GM19025 (cell line): Measurements from ENCODE around the gene IGF2R.

Source experiments
- ATAC-seq: cut with Tn5 transposase; IDR thresholded peaks from one replicate; pipeline ENCODE4 v1.9.1; 2021; ENCODE audit warnings: mild to moderate bottlenecking, low read depth, moderate library complexity; ENCODE audit not compliant: unreplicated experiment

Gene IGF2R

DNA sequence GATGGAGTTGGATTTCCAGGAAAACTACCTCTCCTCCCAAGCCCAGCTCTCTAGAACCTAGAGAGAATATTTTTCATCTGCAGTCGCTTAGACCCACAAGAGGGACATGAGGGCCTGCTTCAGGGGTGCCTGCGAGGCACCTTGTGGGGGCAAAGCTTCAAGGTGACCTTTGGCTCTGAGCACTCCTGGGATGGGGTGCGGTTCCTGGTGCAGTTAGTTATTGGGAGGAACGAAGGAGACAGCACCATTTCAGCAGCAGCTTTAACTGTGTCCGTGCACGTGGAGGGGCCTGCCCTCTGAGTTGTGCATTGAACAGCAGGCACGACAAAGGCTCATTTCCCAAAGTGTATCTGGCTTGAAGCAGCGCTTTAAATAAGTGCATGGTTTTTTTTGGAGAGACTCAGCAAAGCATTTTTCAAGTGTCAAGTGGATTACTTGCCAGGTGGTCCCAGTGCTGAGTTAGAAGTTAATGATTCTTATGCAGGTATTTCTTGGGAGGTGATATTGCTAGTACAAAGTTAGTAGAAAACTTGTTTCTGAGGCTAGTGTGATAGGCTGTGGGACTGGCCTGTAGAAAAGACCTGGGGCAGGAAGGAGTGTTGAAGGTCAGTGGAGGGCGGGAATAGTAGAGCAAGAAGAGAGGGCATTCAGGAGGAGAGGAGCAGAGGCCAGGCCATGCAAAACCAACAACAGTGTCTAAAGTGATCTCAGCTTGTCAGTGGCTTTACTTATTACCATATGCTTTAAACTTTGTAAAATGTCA is 3.8 kb downstream of the IGF2R start:
- no peak for ATAC-seq

DNA sequence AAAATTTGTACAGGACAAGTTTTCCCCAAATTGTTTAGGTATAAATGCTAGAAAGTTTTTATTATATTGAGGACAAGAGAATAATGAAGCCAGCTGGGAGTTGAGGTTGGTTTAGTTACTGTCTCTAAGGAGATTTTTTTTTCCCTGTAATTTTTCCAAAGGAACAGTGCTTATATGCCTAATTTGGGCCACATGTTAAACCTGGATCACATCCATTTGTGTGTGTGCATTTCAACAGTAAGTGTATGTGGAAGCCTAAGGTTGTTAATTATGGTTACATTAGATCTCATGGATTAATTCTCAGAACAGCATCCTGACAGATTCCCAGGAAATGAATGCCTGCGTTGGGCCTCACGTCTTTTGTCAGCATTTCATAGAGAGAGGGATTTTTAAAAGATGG is 4.5 kb downstream of the IGF2R start:
- ATAC-seq, result no peak

DNA sequence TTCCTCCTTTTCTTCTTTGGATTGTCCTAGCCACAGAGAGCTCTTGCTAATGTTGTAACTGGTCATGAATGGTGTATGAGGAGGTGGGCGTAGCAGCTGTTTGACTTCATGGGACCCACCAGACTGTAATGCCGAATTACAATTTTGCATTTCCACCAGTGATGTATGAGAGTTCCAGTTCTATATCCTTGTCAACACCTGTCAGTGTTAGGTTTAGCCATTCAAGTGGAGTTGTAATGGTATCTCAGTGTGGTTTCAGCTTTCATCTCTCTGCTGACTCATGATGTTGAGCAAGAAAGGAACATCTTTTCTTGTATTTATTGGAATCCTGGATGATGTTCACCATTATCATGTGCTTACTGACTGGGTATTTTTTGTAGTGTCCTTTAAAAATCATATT is 5.1 kb downstream of the IGF2R start:
- ATAC-seq, result no peak

DNA sequence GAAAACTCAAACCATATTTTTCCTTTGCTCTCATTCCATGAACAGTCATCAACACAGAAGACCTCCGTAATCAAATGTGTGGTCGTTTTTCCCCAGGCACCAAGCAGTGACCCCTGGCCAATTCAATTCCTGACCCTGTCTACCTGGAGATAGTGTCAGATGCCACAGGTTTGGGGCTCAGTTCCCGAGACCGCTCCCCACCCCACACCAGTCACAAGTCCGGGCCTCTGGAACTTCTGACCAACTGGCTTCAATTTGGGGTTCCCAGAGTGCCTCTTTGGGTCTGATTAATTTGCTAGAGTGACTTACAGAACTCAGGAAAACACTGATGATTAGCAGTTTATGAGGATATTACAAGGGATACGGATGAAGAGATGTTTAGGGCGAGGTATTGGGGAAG is 6.0 kb downstream of the IGF2R start:
- no peak for ATAC-seq

DNA sequence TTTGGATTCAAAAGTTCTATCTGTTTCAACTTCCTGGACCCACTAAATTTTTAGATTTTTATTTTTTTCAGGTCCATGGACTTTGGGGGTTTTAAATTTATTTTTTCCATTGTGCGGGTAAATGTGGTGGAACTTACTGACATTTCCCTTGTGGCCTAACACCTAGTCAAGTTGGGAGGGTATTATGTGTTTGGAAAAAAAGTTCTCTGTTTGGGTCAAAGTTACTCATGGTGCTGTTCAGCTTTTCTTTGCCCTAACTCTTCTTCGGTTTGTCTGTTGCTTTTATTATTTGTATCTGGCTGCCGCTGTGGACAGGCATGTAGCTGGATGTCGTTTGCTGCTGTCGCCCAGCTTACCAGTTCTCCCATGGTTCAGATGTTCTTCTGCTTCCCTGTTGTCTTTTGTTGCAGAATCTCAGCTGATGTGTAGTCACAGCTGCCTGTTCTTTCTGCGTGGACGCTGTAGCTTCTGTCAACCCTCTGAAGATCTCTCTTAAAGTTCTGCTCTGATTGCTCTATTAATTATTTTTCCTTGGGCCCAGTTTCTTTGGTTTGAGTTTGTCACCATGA is 7.9 kb downstream of the IGF2R start:
- ATAC-seq, result no peak

DNA sequence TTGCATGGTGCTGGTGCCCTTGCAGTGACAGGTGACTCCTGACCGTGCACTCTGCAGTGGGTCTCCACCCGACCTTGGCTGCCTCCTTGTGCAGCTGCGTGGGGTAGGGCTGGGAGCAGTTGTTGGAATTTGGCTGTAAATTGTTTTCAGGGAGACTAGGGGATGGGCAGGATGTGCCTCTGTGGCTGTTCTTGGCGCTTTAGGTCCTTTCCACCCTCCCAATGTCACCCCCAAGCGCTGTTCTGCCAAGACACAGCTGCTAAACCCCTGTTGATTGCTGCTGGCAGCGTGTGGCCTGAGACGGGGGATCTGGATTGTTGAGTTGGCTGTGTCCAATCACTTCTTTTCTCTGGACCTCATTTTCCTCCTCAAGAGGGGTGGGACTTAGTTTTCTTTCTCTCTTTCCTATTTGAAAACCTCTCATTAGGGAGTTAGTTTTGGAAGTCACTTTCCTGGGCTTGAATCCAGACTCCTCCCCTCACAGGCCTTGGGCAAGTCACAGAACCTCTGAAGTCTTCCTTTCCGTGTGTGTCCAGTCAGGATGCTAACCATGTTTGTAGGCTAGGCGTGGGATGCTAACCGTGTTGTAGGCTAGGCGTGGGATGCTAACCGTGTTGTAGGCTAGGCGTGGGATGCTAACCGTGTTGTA is 8.5 kb downstream of the IGF2R start:
- no peak for ATAC-seq

DNA sequence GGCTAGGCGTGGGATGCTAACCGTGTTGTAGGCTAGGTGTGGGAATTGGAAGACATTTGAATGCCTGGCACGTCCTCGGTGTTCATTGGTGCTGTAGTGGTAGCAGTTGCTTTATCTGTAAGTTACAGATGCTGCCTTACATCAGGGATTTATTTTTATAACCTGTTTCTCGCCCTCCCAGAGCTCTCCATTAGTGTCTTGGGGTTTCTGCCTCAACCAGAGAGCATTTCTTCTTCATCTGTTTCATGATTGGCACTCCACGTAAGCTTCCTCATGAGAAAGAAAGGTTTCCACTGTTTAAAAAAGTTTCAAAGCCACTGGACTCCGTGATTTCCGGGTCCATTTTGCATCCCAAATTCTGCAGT is 9.0 kb downstream of the IGF2R start:
- no peak for ATAC-seq

DNA sequence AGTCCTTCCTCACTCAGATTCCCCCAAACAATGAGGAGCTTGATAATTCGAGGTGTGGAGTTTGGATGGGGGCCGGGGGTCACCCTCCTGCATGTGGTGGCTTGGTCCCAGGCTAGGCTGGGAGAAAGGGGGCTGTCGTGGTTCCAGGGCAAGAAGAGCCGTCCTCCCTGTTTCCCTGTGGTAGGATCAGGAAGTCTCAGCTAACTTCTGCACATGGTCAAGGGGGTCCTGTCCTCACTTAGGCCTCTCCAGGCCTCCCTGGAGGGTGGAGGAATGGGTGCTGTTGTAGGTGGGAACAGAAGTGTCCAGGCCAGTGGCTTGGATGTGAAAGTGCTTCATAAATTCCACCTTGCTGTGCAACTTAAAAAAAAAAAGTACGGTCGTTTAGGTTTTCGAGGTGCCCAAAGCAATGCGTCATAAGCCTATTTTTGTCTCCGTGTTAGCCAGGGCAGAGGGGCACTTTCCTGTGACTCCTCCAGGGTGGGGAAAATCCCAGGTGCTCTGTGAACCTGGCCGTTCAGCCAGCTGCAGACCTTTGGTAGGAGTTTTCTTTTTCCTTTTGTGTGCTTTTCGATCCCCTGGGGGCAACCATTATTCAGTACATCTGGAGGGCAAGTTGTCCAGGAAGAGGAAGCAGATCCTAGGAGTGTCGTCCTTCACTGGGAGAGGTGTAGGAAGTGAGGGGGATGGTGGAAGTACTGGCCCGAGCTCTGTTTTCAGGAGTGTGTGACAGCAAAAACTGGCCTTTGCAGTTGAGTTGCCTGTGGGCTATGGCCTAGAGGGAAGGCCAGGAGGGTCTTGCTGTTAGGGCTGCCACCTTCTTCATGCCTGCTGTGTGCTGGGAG is 9.6 kb downstream of the IGF2R start:
- ATAC-seq, result peak; percentile 28

DNA sequence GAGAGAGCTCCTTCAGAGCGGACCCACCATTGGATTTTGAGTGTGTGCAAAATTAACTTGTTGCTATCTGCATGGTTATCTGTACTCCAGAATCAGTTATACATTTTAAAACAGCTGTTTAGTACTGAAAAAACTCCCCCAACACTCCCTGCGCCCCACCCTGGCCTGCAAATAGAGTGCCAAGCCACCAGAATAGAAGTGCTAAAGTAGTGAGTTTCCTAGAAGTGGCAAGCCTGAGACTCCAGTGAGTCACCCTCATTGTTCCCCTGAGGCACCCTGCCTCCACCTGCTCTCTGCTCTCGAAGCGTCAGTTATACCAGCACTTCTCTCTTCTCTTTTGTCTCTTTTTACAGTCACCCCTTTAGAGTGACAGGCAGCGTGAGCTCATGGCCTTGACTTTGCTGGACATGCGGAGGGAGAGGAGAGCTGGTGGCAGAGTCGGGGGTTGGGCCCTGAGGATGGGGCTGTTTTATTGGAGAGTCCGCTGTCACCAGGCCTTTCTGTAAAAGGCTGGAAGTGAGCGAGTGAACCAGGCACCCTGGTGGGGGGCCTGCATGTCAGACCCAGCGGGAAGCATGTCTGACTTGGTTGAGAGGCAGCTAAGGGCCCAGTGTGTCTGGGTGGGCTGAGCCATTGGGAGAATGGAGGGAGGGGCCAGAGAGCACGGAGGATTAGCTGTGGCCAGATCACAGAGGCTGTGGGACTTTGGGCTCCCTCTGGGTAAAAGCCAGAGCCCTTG is 10.4 kb downstream of the IGF2R start:
- ATAC-seq, result peak; percentile 54

DNA sequence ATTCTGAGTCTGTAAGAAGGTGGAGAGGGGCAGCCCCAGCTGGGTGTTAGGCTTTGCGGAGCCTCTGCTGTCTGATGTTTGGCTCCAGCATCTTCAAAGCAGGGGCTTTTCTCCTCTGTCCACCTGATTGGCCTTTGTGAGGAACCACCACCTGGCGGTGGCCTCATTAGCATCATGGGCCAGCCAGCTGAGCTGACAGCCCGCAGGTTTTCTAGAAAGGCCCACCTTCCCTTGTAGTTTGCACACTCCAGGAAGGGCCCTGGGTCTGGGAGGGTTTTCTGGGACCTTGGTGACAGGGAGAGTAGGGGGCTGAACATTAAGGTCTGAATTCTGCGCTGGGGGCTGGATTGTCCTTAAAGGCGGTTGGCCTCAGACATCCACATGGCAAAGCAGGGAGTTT is 11.6 kb downstream of the IGF2R start:
- no peak for ATAC-seq

DNA sequence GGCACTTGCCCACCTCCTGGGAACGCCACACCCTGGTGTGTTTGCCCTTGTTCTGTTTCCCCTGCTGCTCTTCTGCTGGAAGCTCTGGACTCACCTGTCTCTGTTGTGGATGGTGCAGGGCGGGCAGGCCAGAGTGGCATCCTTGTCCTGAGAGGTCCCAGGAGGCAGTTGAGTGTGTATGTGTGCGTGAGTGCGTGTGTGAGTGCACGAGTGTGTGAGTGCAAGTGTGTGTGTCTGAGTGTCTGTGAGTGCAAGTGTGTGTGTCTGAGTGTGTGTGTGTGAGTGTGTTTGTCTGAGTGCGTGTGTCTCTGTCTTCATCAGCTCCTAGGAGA is 12.2 kb downstream of the IGF2R start:
- ATAC-seq, result no peak

DNA sequence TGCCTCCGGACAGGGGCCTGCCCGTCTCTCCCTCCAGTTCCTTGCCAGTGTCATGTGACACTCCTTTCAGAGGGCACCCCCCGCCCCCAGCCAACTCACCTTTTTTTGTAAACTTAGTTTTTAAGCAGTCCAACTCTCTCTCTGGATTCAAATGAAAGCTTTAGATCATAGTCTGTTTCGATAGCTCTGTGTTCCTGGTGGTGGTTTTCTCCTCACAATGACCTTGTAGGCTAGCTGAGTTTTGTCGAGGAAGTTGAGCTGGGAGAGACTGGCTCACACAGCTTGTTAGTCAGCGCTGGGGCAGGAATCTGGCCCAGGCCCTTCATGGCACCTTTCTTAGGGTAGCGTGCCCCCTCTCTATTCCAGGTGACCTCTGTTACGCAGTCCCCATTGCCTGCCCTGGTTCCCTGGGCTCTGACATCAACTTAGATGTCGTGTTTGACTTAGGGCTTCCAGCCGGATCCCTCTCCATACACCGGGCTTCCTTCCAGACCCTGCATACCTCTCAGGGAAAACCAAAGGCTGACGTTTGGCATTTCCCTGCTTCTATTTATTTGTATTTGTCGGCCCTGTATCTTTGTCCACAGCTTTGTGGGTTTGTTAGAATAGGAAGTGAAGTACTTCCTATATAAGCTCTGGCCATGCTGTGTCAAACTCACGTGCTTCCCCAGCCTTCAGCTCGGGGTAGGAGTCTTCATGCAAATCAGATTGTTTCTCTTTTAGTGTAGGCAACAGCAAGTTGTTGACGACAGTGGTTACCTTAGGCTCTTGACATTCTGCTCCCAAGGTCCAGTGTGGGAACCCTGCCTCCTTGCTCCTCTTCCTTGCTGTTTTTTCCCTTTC is 12.7 kb downstream of the IGF2R start:
- peak; percentile 54 for ATAC-seq

DNA sequence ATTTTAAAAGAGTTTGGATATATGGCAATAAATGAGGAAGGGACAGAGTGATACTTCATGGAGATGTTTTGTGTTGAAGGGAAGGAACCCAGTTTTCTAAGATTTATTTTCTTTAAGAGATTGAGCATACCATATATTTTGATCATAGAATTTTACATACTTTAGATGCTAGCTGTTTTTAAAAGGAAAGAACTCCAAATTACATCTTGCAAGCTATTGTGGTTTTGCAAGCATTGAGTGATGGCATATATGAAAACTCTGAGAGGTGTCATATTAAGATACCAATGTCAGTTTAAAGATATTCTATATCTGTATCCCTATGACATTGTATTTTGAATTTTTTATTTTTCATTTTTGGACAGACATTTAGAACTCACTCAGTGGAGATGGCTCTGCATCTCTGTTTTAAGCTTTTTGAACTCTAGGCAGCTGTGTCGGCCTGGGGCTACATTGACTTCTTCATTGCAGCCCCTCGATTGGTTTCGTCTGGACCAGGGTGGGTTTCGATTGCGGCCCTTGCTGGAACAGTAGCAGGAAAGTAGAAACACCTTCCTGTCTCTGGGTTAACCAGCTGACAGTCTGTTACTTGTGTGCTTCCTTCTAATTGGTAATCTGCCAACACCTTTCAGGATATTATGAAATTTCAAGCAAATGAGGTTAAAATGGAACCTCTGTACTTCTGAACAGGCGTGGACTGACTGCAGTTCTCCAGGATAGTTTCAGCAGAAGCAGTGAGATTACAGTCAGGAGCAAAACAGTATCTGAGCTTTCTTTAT is 14.0 kb downstream of the IGF2R start:
- no peak for ATAC-seq

DNA sequence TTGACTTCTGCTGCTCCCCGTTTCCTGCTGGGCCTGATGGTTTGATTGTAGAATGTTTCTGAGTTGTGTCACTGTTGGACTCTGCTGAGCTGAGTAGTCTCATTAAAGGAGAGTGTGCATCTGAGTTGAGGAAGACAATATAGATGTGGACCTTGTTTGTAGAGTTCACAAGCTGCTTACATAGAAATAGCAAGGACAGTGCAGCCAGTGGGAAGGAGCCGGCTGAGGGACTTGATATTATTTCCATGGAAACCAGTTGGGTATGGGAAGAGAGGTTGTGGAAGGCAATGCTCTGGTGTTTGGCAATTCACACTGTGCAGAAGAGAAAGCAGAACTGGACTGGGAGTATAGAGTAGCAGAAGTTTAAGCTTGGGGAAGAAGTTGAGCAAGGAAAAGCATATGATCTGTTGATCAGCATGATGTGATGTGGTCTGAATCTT is 14.8 kb downstream of the IGF2R start:
- ATAC-seq, result no peak

DNA sequence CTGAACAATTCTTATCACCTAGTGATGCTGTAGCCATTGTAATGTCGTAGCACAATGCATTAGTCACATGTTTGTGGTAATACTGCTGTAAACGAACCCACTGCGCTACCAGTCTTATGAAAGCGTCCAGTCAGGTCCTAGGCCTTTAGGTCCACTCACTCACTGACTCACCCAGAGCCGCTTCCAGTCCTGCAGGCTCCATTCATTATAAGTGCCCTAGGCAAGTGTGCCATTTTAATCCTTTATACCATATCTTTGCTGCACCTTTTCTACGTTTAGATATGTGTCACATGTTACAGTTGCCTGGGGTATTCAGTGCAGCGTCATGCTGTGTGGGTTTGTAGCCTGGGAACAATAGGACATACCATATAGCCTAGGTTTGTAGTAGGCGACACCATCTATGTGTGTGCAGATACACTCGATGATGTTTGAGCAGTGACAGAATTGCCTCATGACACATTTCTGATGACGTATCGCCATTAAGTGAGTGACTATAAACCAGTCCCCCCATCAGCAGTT is 15.4 kb downstream of the IGF2R start:
- no peak for ATAC-seq

DNA sequence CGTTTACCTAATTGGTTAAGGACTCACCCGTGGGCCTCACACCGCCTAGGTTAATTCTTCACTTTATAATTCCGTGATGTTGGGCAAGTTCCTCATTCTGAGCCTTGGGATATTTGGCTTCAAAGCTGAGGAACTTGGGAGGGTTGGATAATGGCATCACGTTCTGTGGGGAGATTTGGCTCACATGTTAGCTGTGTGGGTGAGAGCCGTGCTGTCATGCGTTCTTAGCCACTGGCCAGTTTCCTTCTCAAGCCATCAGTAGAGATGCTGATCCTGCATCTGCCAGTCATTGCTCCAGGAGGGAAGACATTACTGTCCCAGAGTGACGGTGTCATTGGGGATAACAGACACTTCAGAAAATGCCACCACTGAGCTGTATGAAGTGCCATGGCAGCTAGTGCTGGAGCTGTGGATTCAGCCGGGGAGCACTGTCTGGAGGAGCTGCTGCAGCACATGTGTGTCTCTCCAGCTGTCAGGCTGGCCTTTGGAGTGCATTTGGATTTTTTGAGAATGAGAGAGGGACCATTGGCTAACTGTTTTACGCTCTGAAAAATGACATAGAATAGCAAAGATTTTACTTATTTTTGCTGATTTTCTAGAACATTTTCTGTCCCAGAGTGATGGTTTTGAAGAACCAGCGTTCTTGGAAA is 16.5 kb downstream of the IGF2R start:
- ATAC-seq, result no peak

DNA sequence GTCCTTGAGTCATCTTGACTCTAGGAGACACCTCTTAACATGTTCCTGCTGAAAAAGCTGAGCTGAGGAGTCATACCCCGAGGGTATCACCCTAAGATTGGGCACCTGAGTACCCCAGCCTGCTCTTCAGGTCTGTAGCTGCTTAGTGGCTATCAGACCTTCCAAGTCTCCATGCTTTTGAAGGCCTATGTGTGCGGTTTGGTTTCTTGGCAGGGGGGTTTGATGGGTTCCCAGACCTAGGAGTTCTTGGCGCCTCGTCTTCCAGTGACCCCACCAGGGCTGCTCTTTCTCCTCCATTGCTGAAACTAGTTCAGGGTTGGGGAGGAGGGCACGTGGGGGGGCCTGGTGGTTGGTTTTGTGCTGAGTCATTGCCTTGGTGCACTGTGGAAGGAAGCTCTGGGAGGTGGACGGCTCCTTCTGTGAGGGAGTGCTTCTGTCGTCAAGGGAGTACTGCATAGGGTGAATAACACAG is 20.1 kb downstream of the IGF2R start:
- ATAC-seq, result no peak
